Measurements from ENCODE around the gene MACROD2. TPM values are rescaled to one million over a fixed set of nuclear protein-coding genes. Genes with fewer than 3 reads are reported as not detected.

Gene MACROD2
- total RNA-seq, 1 experiment from 2014 or later, result 3.7 TPM

GRCh38 chr20:15163632-15164031, 1168.3 kb downstream of the MACROD2 start:
- CTCF ChIA-PET, result no interaction called here
- RAD21 ChIA-PET (ENCODE audit: low non-redundant PET in 1 of 2, low total read pairs in 2 of 2, uncharacterized antibody in 2 of 2, unreplicated experiment in 2 of 2), result no interaction called here
- ATAC-seq (no peak), DNase-seq (ENCODE audit: low read depth, low spot score) (no peak)
- H4K20me1 ChIP-seq (ENCODE audit: insufficient read depth), result no peaks in the 10 kb centered on the region
- TF ChIP-seq CBX3 (IDR thresholded peaks at IDR 0.05; ENCODE audit: low read depth), result no peak
- no peak for TF ChIP-seq TCF7L2 (IDR thresholded peaks at IDR 0.05; ENCODE audit: borderline replicate concordance, extremely low read depth, insufficient read depth, insufficient read length)
- no peak for TF ChIP-seq POLR2AphosphoS5 (IDR thresholded peaks at IDR 0.05; ENCODE audit: low read depth, low read length)
- TF ChIP-seq RAD21 (IDR thresholded peaks at IDR 0.05; ENCODE audit: low read depth), result no peak
- no peak for TF ChIP-seq ATF3 (IDR thresholded peaks at IDR 0.05)
- no peak for TF ChIP-seq JUND (IDR thresholded peaks at IDR 0.05)
- no peak for TF ChIP-seq FOSL1 (IDR thresholded peaks at IDR 0.05; ENCODE audit: low read depth)
- TF ChIP-seq ZNF274 (IDR thresholded peaks at IDR 0.05; ENCODE audit: low read depth, low read length), result no peak
- no peaks in the 10 kb centered on the region for H3K9me2 ChIP-seq (ENCODE audit: insufficient read depth)
- no peaks in the 10 kb centered on the region for H3K36me3 ChIP-seq (ENCODE audit: control insufficient read depth in 1 of 2, insufficient read depth in 2 of 2, low read length in 2 of 2)
- H3K4me3 ChIP-seq (replicated peaks in 1 of 2; ENCODE audit: low read depth in 1 of 2, low read length in 2 of 2), result no peak overlapping the region
- no peak overlapping the region for H3K27ac ChIP-seq (ENCODE audit: low read depth, low read length)
- H3K27me3 ChIP-seq (ENCODE audit: insufficient read depth, low read length), result no peaks in the 10 kb centered on the region
- no peak overlapping the region for H2AFZ ChIP-seq (ENCODE audit: low read depth, low read length, poor library complexity, severe bottlenecking)
- 0 out of 4 replicates have a peak, but pooled peaks cover 0 to 3% of the 10 kb centered on the region in 2 experiments for H3K9me3 ChIP-seq (ENCODE audit: control insufficient read depth in 1 of 2, insufficient read depth in 1 of 2, low read depth in 1 of 2, low read length in 2 of 2)
- no peaks in the 10 kb centered on the region for H3K4me1 ChIP-seq (ENCODE audit: control insufficient read depth in 1 of 2, insufficient read depth in 2 of 2, low read length in 2 of 2)
- H3K9ac ChIP-seq (ENCODE audit: low read length), result no peak overlapping the region
- no peak overlapping the region for H3K4me2 ChIP-seq (ENCODE audit: low read length)
- H3K79me2 ChIP-seq (ENCODE audit: insufficient read depth, low read length), result no peaks in the 10 kb centered on the region
- intact Hi-C loops (cut with micrococcal nuclease), result no loop called here
- BruUV-seq (replicated peaks), result no TSS peak
- POLR2A ChIA-PET, result no interaction called here

GRCh38 chr20:15164726-15165125, 1169.4 kb downstream of the MACROD2 start:
- no peak for ATAC-seq
- intact Hi-C loops (cut with micrococcal nuclease), result no loop called here
- H3K4me1 ChIP-seq (ENCODE audit: control insufficient read depth in 1 of 2, insufficient read depth in 2 of 2, low read length in 2 of 2), result no peaks in the 10 kb centered on the region
- no peaks in the 10 kb centered on the region for H3K79me2 ChIP-seq (ENCODE audit: insufficient read depth, low read length)
- H2AFZ ChIP-seq (ENCODE audit: low read depth, low read length, poor library complexity, severe bottlenecking), result no peak overlapping the region
- H3K9me2 ChIP-seq (ENCODE audit: insufficient read depth), result no peaks in the 10 kb centered on the region
- no peak overlapping the region for H3K4me2 ChIP-seq (ENCODE audit: low read length)
- ChIA-PET CTCF (no interaction called here), POLR2A (no interaction called here), RAD21 (ENCODE audit: low non-redundant PET in 1 of 2, low total read pairs in 2 of 2, uncharacterized antibody in 2 of 2, unreplicated experiment in 2 of 2) (no interaction called here)
- no peaks in the 10 kb centered on the region for H3K36me3 ChIP-seq (ENCODE audit: control insufficient read depth in 1 of 2, insufficient read depth in 2 of 2, low read length in 2 of 2)
- no peaks in the 10 kb centered on the region for H4K20me1 ChIP-seq (ENCODE audit: insufficient read depth)
- H3K9ac ChIP-seq (ENCODE audit: low read length), result no peak overlapping the region
- H3K4me3 ChIP-seq (replicated peaks in 1 of 2; ENCODE audit: low read depth in 1 of 2, low read length in 2 of 2), result no peak overlapping the region
- 0 out of 4 replicates have a peak, but pooled peaks cover 0 to 3% of the 10 kb centered on the region in 2 experiments for H3K9me3 ChIP-seq (ENCODE audit: control insufficient read depth in 1 of 2, insufficient read depth in 1 of 2, low read depth in 1 of 2, low read length in 2 of 2)
- no peaks in the 10 kb centered on the region for H3K27me3 ChIP-seq (ENCODE audit: insufficient read depth, low read length)
- H3K27ac ChIP-seq (ENCODE audit: low read depth, low read length), result no peak overlapping the region
- TF ChIP-seq RAD21 (IDR thresholded peaks at IDR 0.05; ENCODE audit: low read depth) (no peak), POLR2A (IDR thresholded peaks at IDR 0.05; ENCODE audit: borderline replicate concordance, extremely low read depth, insufficient read depth, insufficient read length) (no peak), REST (IDR thresholded peaks at IDR 0.05; ENCODE audit: low read depth) (no peak), EZH2 (IDR thresholded peaks at IDR 0.05) (no peak), CBX3 (IDR thresholded peaks at IDR 0.05; ENCODE audit: low read depth) (no peak), JUND (IDR thresholded peaks at IDR 0.05) (no peak), EZH2phosphoT487 (IDR thresholded peaks at IDR 0.05; ENCODE audit: borderline replicate concordance) (no peak), ATF3 (IDR thresholded peaks at IDR 0.05) (no peak)
- no peak for DNase-seq (ENCODE audit: low read depth, low spot score)
- BruUV-seq (replicated peaks), result no TSS peak

Measured in HCT116 (cell line).